Activated CD4-positive, alpha-beta T cell treated with anti-CD3 and anti-CD28 coated beads, Interleukin-2, Interleukin-4, amounts not matched to agents 100 ng/mL and 50 ng/mL, durations not matched to agents 16 hours and 8 hours (primary cell): Measurements from ENCODE around the gene GPRC5A.
A peak's percentile ranks its signal among the peaks of the same experiment; 100 is the strongest.

Source experiments
- DNase-seq: peaks from one replicate; pipeline ENCODE4 v3.0.0-alpha.2; 2020; ENCODE audit warnings: low spot score

GPRC5A gene

GRCh38 chr12:12941450-12942350, 50.3 kb downstream of the GPRC5A start:
- DNase-seq: no peak

DNA sequence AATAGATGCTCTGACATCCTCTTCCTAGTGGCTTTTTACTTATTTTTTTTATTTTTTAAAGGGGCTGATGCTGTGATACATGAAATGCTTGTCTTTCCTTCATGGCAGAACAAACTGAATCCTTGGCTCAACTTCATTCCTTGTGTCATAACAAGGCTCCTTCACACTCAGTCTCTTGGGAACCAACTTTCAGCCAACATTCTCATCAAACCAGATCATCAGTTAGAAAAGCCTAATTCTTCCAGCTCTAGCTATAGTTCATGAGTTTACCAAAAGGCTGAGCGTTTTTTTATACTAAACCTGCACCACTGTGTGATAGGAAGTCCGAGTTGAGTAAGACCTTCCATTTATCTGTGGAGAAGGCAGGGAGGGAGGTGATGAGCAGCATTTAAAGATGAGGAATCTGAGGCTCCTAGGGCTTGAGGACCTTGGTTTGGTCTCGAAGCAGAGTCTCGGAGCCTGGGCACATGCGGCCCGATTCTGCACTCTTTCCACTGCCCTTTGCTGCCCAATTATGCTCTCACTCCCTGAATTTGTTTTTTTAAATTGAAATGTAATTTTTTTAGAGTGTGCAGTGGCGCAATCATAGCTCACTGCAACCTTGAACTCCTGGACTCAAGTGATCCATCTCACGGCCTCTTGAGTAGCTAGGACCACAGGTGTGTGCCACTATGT, 52.4 kb downstream of the GPRC5A start:
- DNase-seq: no peak

DNA sequence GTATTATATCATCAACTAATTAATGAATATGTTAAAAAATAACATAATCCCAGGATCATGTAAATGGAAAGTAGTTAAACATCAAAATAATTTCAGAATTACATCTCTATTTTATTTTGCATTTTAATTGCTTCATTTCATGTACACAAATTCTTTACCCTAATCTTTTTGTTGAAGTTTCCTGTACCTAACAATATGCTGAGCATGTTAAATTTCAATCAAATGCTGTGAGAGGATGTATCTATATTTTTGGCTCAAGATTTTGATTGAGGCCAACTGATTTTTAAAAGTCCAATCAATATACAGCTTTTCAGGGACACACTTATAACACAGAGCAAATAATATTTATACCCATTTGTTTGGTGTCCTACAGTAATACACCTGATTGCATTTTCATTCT, 54.2 kb downstream of the GPRC5A start:
- no peak for DNase-seq

- no peak for DNase-seq
Measured at GRCh38 chr12:12946686-12947355, 55.5 kb downstream of the GPRC5A start.

DNA sequence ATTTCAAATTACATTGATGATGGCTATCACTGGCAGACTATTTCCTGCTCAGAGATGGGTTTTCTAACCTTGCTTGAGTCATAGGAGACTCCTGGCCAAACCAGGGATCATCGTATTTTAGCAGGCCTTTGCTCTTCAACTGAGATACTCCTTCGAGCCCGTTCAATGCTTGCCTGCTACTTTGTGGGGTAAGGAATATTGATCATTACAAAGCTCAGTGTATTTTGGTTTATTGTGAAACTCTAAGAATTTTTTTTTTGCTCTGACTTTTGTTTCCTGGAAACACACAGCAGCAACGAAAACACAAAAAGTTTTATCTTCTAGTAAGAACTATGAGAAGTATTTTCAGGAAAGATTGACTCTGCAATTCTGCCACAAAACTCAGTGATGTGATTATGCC, 56.5 kb downstream of the GPRC5A start:
- no peak for DNase-seq

GRCh38 chr12:12951504-12951903, 60.1 kb downstream of the GPRC5A start:
- no peak for DNase-seq

GRCh38 chr12:12952036-12952435, 60.7 kb downstream of the GPRC5A start, which contains the start of gene GPRC5D:
GPRC5D (minus strand) TSS chr12:12952170; CDS start chr12:12950384, 1,786 bp downstream.
- DNase-seq: no peak

GRCh38 chr12:12954356-12954755, 63.0 kb downstream of the GPRC5A start:
- DNase-seq: no peak

- no peak for DNase-seq
Measured at GRCh38 chr12:12954878-12955625, 63.7 kb downstream of the GPRC5A start.

- DNase-seq: no peak
Measured at GRCh38 chr12:12958886-12959285, 67.5 kb downstream of the GPRC5A start.

DNA sequence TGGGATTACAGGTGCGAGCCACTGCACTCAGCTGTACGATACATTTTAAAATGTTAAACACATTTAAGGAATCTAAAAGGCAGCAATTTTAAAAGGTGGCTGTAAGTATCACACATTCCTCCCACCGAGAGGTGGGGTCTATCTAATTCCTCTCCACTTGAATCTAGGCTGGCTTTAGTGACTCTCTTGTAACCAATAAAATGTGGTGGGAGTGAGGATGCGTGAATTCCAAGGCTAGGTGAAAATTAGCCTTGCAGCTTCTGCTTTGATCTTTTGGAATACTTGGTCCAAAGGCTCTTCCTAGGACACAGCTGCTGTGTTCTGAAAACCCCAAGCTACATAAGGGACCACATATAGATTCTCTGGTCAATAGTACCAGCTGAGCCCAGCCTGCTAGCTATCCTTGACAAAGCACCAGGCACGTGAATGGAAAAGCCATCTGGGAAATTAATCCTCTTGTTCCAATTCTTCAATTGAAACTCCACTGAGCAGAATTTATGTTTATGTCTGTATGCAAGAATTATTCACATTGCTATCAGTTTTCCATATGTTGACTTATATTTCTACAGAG, 69.4 kb downstream of the GPRC5A start:
- DNase-seq: no peak

DNA sequence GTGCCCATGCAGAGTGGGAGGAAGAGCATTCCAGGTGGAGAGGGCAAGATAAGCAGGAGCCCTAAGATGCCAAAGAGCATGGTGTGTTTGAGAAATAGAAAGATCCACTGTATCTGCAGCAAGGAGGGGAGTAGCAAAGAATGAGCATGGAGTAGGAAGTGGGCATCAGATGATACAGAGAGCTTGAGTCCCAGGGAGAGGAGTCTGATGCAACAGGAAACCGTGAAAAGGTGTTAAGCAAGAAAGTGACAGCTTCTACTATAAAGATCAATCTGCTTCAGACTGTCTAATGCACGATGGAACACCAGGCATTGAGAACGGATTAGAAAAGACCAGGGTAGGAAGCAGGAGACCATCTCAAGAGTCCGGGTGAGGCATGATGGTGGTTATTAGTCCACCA, 72.9 kb downstream of the GPRC5A start:
- DNase-seq: peak; percentile 23

DNA sequence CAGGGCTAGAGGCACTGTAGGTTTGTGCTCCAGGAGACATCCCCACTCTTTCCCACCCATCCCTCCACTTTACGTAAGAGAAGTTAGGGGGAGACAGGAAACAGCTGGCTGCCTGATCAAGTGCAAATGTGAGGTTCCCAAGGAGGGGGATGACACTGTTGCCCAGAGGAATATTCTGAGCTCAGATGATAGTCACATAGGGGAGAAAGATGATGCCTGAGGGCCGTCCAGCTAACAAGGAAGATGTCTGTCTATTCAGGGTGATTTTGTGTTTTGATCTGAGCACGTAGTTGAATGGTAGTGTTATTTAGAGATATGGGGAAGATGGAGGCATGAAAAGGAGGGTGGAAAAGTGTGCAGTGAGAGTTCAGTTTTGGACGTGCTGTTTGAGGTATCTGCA, 74.5 kb downstream of the GPRC5A start:
- DNase-seq: no peak
